Right hindlimb (tissue), 1 donor: ENCODE measurements around the gene PTBP3.
"Not testable (repeated sequence)": the region's sequence is repeated elsewhere in the genome, so short reads cannot be mapped to it uniquely, and the experiment has no call there.

Experiments used
- DNase-seq: peaks from one replicate; pipeline ENCODE4 v3.0.0-alpha.2; 2018

PTBP3 gene

DNA sequence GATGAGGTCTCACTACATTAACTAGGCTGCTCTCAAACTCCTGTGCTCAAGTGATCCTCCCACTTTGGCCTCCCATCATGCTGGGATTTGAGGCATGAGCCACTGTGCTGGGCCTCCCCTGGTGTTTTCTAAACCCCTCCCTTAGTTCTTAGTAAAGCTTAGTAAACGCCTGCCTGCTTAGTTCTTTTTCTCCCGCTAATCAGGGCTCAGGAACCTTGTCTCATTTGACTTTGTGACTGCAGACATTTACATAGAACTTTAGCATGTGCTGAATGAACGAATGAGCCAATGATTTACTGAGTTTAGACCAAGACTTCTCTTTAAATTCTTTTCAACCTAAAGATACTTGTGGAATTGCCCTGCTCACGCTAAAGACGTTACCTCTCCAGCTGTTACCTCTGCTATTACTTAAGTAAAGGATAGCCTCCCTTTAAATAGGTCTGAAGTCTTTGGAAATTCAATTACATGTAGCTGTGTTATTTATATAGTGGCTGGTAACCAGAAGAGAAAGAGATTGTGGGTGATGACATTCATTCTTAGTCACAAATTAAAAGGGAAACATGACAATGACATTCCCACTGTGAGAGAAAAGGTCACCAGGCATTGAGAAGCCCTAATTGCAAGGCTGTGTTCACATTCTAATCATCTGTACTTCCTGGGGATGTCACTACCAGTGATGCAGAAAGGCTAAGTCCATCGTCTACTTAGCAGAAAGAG, 139.7 kb downstream of the PTBP3 start:
- DNase-seq = no peak

DNA sequence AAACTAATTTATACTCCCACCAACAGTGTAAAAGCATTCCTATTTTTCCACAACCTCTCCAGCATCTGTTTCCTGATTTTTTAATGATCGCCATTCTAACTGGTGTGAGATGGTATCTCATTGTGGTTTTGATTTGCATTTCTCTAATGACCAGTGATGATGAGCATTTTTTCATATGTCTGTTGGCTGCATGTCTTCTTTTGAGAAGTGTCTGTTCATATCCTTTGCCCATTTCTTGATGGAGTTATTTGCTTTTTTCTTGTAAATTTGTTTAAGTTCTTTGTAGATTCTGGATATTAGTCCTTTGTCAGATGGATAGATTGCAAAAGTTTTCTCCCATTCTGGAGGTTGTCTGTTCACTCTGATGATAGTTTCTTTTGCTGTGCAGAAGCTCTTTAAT, 143.1 kb downstream of the PTBP3 start:
- DNase-seq = not testable (repeated sequence)

DNA sequence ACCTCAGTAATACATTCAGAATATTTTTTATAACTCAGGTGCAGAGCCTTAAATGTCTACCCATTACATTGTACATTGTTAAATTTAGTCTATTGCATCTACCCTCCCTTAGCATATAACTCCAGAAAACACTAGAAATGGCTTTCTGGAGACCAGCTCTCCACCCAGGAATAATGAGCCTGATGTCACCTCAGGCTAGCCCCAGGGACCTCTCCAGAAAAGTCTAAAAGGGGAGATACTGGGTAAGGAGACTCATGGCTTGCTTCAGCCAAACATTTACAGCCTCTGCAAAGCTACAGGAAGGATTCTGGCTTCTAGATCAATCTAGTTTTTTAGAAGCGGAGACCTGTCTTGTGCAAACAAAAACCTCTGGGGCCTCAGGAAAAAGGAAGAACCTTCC, 144.5 kb downstream of the PTBP3 start:
- no peak for DNase-seq

DNA sequence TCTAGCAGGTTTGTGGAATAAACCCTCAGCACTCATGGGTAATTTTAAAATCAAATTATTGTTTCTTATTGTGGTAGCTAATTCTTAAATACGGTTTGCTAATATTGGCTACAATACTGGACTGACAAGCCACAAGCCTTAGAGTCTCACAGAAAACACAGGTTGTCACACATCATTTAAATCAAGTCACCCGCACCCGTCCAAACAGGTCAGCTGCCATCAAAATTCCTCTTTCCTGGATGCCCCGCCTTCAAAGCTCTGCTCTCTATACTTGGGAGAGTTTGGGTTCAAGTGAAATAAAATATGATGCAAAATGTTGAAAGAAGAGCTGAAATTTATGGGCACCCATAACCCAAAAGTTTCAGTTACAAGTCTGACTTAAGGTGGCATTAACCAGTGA, 146.0 kb downstream of the PTBP3 start:
- DNase-seq = no peak

DNA sequence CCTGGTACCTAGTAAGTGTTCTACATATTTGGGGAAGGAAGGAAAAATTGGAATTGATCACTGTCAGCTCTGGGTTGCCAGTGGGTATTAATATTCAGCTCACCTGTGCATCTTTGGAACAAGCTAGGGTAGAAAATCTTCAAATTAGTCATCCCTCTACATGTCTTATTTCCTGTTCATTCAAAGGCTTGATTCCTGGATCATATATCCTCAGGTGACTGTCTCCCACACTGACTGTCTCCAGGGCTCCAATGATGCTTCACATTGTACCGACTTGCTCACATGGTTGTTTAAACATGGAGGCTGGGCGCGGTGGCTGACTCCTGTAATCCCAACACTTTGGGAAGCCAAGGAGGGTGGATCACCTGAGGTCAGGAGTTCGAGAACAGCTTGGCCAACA, 146.7 kb downstream of the PTBP3 start:
- DNase-seq = no peak

DNA sequence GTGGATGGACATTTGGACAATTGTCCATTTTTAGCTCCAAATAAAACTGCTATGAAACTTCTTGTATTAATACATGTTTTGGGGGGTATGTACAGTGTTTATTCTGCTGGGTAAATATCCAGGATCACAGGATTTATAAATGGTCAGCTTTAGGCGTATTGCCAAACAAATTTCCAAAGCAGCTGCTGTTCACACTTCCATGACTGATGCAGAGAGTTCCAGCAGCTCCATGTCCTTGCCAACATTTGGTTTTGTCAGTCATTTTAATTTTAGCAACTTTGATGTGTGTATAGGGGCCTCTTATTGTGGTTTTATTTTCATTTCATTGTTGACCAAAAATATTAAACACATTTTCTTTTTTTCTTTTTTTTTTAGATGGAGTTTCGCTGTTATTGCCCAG, 148.5 kb downstream of the PTBP3 start:
- DNase-seq = no peak

DNA sequence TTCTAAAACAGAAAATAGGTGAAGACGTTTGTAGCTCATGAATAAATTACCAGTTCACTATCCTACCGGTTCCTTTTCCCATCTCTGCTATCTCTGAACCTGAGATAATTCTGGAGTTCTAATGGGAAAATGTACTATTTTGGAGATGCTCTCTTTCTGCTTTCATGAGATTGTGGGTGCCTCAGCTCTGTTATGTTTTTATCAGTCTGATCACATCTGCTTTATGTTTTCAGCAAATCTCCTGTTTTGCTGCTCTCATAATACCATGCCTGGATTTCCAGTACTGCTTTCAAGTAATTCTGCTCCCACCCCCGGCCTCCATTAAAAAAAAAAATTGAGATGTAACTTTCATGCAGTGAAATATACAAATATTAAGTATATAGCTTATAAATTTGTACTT, 149.2 kb downstream of the PTBP3 start:
- DNase-seq = no peak

DNA sequence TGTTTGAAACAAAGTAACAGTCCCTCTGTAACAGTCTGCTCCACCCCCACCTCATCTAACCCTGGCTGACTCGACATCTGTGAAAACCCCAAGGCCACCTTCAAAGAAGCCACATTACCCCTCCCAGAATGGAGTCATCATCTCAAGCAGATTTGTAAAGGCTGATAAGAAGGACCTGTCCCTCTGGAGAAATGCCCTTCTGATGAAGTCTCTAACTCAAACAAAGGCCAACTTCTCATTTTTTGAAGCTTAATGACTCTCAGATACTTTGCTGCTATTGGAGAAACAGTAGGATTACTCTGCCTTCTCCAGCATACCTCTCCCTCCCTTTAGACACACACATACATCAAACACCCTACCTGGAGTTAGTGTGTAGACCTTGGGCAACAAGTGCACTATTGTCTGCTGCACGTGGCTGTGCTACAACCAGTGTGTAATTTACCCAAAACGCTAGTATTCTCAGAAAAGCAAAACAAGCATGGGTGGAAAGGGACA, 153.0 kb downstream of the PTBP3 start:
- DNase-seq = no peak

DNA sequence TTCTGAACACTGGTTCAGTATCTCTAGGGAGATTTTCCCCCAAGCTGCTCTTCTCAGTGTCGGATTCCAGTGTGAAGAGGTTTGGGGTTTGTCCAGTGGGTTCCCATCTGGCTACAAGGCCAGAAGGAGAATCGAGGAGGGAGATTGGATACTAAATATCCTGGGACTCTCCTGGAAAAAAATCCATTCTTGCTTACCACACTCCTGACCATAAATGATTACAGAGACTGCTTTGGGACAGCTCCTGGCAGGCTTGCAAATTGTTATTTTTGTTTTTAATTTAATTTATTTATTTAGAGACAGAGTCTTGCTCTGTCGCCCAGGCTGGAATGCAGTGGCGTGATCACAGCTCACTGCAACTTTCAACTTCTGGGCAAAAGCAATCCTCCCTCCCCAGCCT, 153.6 kb downstream of the PTBP3 start:
- DNase-seq = no peak

DNA sequence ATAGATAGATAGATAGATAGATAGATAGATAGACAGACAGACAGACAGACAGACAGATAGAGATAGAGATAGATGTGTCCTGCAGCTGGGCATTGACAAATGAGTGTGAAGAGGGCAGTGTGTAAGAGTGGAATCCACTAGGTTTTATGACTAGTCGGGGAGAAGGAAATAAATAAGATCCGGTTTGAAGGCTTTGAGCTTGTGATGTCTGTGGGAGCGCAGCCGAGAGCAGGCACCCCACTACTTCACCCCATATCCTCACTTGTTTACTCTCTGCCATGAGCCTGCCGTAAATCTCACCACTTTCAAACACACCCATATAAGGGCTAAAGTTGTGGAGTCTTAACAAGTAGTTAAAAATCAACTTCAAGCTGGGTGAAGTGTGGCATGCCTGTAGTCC, 156.9 kb downstream of the PTBP3 start:
- DNase-seq = no peak

DNA sequence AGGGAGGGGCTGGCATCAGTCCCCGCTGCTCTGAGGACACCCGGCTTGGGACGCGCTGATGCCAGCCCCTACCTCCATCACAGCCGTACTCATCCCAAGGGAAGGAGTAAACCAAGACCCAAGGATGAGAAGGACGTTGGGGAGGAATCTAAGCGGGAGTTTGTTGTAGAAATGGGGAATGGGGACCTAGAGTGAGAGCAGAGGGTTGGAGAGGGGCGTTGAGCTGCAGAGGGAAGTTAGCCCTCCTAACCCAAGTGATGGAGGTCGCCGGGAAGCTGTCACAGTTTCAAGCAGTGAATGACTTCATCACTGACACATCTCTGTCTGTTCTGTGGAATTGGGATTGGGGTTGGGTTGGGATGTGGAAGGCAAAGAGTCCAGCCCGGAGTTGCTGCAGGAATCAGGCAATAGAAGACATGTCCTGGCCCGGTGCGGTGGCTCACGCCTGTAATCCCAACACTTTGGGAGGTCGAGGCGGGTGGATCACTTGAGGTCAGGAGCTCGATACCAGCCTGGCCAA, 157.6 kb downstream of the PTBP3 start:
- no peak for DNase-seq

DNA sequence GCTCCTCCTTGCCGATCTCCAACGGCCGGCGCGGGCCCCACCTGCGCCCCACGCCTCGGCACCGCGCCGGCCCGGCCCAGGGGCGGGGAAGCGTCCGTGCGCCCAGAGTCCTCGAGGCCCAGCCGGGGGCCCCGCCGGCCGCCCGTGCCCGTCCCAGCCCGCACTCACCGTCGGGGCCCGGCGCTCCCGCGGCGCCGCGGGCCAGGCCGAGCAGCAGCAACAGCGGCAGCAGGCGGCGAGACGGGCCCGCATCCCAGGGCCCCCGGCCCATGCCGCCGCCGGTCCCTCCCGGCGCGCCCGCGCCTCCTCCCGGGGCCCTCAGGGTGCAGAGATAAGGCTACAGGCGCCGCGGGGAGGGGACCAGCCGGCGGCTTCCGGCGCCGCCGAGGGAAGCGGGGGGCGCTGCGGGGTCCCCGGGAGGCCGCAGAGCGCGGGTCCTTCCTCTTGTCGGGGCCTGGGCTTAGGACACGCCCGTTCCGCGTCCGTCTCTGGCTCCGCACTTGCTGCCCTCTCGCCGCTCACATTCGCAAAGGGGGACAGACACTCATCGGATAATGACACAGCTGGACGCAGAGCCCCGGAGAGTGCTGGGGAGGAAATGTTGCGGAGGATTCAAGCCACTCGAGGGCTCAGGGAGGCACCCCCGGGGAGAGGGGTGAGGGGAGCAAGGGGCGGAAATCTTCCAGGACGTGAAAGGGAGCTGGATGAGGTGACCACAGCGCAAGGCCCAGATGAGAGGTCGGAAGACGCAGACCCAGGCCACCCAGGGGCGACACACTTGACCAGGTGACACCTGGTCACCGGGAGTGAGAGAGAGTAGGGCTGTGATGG, 158.2 kb downstream of the PTBP3 start, which contains the start of gene SUSD1:
Gene SUSD1 (minus strand): TSS at position 333 of the 831 bp plus-strand sequence. CDS start 62 bp downstream, at position 271.
- DNase-seq = peak; percentile 43

DNA sequence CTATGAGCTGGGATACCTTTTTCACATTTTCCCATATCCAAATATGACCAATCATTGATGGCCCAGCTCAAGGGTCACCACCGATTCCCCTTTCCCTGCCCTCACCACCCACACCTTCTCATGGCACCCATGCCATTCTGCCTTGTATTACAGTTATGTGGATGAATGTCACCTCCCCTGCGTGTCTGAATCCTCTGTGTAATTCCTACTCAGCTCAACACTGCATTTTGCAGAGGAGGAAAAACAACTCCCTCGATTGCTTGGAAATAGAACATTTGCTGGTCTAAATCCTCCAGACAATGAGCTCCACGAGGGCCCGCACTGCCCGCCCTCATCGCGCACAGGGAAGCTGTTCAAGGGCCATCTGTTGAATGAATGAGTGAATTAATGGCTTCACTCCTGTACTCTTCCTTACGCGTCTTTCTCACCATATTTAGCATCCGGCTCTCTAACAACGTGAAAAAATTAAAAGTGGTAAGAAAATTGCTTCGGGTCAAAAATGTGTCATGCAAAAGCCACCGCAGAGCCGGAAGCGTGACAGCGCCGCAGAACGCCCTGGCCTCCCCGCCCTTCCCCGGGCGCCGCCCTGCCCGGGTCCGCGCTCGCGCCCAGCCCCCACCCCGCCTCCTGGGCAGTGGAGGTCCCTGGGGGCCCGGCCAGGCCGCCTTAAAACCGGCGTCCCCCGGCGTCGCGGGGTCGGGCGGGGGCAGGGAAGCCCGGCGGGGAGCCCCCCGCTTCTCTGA, 159.0 kb downstream of the PTBP3 start:
- peak; percentile 50 for DNase-seq

DNA sequence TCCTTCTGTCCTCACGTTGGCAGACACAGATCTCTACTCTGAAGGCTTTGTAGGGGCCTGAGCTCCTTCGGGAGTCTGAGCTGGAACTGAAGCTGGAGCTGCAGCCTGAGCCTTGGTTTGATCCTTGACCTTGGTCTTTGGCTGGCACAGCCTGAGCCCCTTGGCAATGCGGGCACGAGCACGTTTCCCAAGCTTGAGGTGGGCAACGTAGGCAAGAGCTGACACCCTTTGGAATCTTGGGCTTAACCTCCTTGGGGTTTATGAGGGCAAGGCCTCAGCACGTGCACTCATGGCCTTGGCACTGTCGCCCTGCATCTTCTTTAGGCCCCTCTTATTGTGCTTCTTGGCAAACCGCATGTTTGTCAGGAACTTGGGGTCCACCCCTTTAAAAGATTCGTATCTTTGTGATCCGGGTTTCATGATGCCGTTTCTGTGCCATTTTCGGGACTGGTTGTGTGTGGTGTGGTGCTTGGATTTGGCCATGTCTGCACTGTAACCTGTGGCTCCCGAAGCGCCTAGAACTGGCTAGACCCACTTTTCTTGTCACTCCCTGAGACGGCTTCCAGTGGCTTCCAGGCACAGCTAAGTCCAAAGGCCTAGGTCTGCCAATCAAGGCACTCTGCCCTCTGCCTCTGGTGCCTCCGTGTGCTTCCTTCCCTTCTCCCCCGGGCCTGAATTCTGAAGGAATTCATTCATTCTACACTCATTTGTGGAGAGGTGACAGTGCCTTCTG, 159.8 kb downstream of the PTBP3 start:
- no peak for DNase-seq

DNA sequence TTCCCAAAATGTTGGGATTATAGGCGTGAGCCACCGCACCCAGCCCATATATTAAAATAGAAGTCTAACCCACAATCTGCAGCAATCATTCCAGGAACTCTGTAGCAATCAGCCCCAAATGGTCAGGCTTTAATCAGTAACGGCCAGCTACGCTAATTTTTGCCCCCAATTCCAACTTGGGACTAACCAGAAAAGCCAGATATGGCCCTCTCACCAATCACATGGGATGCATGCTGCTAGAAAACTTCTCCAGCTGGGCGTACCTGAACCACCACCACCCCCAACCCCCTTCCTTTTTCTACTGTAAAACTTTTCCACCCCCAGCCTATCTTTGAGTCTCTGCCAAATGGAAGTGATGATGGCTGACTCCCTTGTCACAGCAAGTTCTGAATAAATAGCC, 162.5 kb downstream of the PTBP3 start:
- no peak for DNase-seq

DNA sequence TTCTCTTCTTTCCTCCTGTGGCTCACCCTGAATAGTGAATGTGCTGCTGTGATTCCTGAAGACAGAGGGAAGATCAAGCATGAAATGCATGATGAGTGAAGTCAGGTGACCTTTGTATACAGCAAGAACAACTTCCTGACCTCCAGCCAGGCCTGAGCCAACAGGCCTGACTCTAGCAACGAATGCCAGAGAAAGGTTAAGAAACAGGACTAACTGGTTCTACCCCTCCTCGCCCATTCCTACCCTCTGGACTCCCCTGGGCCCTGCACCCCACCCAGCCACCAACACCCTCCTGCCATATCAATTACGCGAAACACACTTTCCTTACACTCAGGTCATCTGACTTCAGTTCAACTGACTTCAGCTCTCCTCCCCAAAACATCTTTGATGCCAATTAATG, 163.2 kb downstream of the PTBP3 start:
- DNase-seq = no peak

DNA sequence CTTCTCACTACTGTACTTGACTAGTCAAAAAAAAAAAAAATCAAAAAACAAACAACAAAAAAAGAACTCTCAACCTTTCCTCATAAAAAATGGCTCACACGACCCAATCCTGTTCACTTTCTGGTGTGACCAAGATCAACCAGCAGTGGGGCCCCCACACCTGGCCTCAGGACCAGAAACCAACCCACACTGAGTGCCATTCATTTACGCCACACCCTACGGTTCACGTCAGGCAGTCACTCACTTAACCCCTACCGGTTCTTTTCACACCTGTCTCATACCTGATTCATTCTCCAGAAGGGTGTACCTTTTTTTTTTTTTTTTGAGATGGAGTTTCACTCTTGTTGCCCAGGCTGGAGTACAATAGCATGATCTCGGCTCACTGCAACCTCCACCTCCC, 164.1 kb downstream of the PTBP3 start:
- no peak for DNase-seq

DNA sequence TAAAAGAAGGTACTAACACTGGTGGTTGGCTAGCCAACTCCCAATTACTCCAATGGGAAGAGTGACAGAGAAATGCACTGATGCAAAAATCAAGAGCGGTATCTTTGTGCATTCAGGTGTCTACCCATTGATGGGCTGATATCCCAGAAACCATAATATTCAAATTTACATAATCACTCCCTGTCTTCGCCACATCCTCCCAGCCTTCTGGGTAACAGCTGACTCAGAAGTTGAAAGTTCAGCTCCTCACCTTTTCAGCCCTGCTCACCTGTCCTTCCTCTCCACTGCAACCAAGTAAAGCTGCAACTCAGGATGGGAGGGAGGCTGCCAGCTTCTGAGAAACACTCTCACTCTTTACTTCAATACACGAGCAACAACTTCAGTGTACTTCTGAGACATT, 165.2 kb downstream of the PTBP3 start:
- no peak for DNase-seq
